ENCODE results near the gene ABI1.

DNA sequence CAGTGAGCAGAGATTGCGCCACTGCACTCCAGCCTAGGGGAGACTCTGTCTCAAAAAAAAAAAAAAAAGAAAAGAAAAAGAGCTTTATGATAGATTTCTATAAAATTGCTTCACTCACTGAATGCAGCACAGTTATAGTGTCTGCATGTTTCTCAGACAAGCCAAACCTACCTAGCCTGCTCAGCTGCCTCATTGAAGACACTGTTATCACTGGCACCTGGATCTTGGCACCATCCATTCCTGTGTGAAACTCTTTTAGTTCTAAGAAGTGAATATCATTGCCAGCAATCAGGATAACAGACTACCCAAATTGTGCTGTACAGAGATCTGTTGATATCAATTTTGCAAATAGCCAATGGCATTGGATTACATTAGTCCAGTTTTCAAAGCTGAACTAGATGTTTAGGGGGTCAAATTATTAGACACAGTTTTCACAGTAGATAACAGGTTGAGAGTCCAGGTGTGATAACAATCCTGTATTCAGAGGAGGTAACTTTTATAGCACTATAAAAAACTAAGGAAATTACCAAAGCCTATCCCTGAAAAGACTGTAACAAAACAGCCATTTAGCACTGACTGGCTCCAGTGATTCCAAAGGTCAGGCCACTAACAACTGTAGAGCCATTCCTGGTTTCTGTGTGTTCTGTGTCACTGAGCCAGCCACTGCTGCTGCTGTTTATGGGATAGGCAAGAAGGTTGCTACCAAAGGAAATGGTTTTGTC, 146.2 kb downstream of the ABI1 start:
- TF ChIP-seq, protein P1, sequence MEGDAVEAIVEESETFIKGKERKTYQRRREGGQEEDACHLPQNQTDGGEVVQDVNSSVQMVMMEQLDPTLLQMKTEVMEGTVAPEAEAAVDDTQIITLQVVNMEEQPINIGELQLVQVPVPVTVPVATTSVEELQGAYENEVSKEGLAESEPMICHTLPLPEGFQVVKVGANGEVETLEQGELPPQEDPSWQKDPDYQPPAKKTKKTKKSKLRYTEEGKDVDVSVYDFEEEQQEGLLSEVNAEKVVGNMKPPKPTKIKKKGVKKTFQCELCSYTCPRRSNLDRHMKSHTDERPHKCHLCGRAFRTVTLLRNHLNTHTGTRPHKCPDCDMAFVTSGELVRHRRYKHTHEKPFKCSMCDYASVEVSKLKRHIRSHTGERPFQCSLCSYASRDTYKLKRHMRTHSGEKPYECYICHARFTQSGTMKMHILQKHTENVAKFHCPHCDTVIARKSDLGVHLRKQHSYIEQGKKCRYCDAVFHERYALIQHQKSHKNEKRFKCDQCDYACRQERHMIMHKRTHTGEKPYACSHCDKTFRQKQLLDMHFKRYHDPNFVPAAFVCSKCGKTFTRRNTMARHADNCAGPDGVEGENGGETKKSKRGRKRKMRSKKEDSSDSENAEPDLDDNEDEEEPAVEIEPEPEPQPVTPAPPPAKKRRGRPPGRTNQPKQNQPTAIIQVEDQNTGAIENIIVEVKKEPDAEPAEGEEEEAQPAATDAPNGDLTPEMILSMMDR (conservative IDR thresholded peaks at IDR 0.05; ENCODE audit: low read length), result no peak
- no peak for TF ChIP-seq EZH2phosphoT487 (IDR thresholded peaks at IDR 0.05; ENCODE audit: borderline replicate concordance, low read depth, low read length)

Measured in OCI-LY7 (cell line).